Measurements from ENCODE around the gene KIF1B.

KIF1B gene

GRCh38 chr1:10389271-10389973 lies 179.1 kb downstream of the KIF1B start:
- no peak for TF ChIP-seq POLR2A (IDR thresholded peaks at IDR 0.05; ENCODE audit: low read depth, low read length)
- TF ChIP-seq PAX5 (IDR thresholded peaks at IDR 0.05; ENCODE audit: insufficient read depth, low read length, severe bottlenecking) = no peak
- TF ChIP-seq SPI1 (IDR thresholded peaks at IDR 0.05; ENCODE audit: low read depth, low read length) = no peak
- no peak for TF ChIP-seq TAF1 (IDR thresholded peaks at IDR 0.05; ENCODE audit: low read depth, low read length)
- no peak for TF ChIP-seq POU2F2 (IDR thresholded peaks at IDR 0.05; ENCODE audit: low read depth, low read length)
- no peak for TF ChIP-seq POLR2AphosphoS5 (IDR thresholded peaks at IDR 0.05; ENCODE audit: low read depth, low read length)
- no peak for DNase-seq (ENCODE audit: insufficient read length, low spot score)

GRCh38 chr1:10396870-10397269 lies 186.5 kb downstream of the KIF1B start:
- FAIRE-seq = no peak
- no peak for TF ChIP-seq SPI1 (IDR thresholded peaks at IDR 0.05; ENCODE audit: low read depth, low read length)
- TF ChIP-seq POU2F2 (IDR thresholded peaks at IDR 0.05; ENCODE audit: low read depth, low read length) = no peak
- no peak for TF ChIP-seq PAX5 (IDR thresholded peaks at IDR 0.05; ENCODE audit: insufficient read depth, low read length, severe bottlenecking)
- no peak for TF ChIP-seq POLR2AphosphoS5 (IDR thresholded peaks at IDR 0.05; ENCODE audit: low read depth, low read length)
- no peak for DNase-seq (ENCODE audit: insufficient read length, low spot score)

More at GRCh38 chr1:10389271-10389973, 179.1 kb downstream of the KIF1B start:
- FAIRE-seq = no peak

- DNase-seq (ENCODE audit: insufficient read length, low spot score) (no peak), FAIRE-seq (no peak)
- TF ChIP-seq SPI1 (IDR thresholded peaks at IDR 0.05; ENCODE audit: low read depth, low read length) (no peak), POU2F2 (IDR thresholded peaks at IDR 0.05; ENCODE audit: low read depth, low read length) (no peak), PAX5 (IDR thresholded peaks at IDR 0.05; ENCODE audit: insufficient read depth, low read length, severe bottlenecking) (no peak)
Measured at GRCh38 chr1:10398278-10398733, 187.9 kb downstream of the KIF1B start.

GRCh38 chr1:10398734-10399443 lies 188.5 kb downstream of the KIF1B start, which contains the start of gene PGD:
PGD (plus strand) TSS chr1:10399064; CDS start chr1:10399118, 54 bp downstream.
- DNase-seq (ENCODE audit: insufficient read length, low spot score) = peak; percentile 99
- peak; percentile 83; the same call in 1 of the 2 replicates for TF ChIP-seq TAF1 (IDR thresholded peaks at IDR 0.05; ENCODE audit: low read depth, low read length)
- TF ChIP-seq POLR2A (IDR thresholded peaks at IDR 0.05; ENCODE audit: low read depth, low read length) = peak; percentile 65
- TF ChIP-seq POU2F2 (IDR thresholded peaks at IDR 0.05; ENCODE audit: low read depth, low read length) = peak; percentile 50
- TF ChIP-seq PAX5 (IDR thresholded peaks at IDR 0.05; ENCODE audit: insufficient read depth, low read length, severe bottlenecking) = no peak
- peak; percentile 76 for TF ChIP-seq POLR2AphosphoS5 (IDR thresholded peaks at IDR 0.05; ENCODE audit: low read depth, low read length)
- peak; percentile 95 for FAIRE-seq

GRCh38 chr1:10399444-10399941 lies 189.1 kb downstream of the KIF1B start:
- DNase-seq (ENCODE audit: insufficient read length, low spot score) = no peak
- TF ChIP-seq POLR2AphosphoS5 (IDR thresholded peaks at IDR 0.05; ENCODE audit: low read depth, low read length) = no peak
- TF ChIP-seq POLR2A (IDR thresholded peaks at IDR 0.05; ENCODE audit: low read depth, low read length) = no peak
- TF ChIP-seq POU2F2 (IDR thresholded peaks at IDR 0.05; ENCODE audit: low read depth, low read length) = no peak
- TF ChIP-seq SPI1 (IDR thresholded peaks at IDR 0.05; ENCODE audit: low read depth, low read length) = no peak
- TF ChIP-seq TAF1 (IDR thresholded peaks at IDR 0.05; ENCODE audit: low read depth, low read length) = no peak
- TF ChIP-seq PAX5 (IDR thresholded peaks at IDR 0.05; ENCODE audit: insufficient read depth, low read length, severe bottlenecking) = no peak
- peak; percentile 26 for FAIRE-seq

GRCh38 chr1:10400013-10400412 lies 189.6 kb downstream of the KIF1B start:
- DNase-seq (ENCODE audit: insufficient read length, low spot score) = no peak
- no peak for TF ChIP-seq POLR2A (IDR thresholded peaks at IDR 0.05; ENCODE audit: low read depth, low read length)
- no peak for TF ChIP-seq TAF1 (IDR thresholded peaks at IDR 0.05; ENCODE audit: low read depth, low read length)
- TF ChIP-seq PAX5 (IDR thresholded peaks at IDR 0.05; ENCODE audit: insufficient read depth, low read length, severe bottlenecking) = no peak
- no peak for TF ChIP-seq POU2F2 (IDR thresholded peaks at IDR 0.05; ENCODE audit: low read depth, low read length)
- no peak for TF ChIP-seq POLR2AphosphoS5 (IDR thresholded peaks at IDR 0.05; ENCODE audit: low read depth, low read length)
- no peak for TF ChIP-seq SPI1 (IDR thresholded peaks at IDR 0.05; ENCODE audit: low read depth, low read length)
- FAIRE-seq = peak; percentile 23

GRCh38 chr1:10401281-10401680 lies 190.9 kb downstream of the KIF1B start:
- FAIRE-seq (no peak), DNase-seq (ENCODE audit: insufficient read length, low spot score) (no peak)
- TF ChIP-seq TAF1 (IDR thresholded peaks at IDR 0.05; ENCODE audit: low read depth, low read length) (no peak), POLR2AphosphoS5 (IDR thresholded peaks at IDR 0.05; ENCODE audit: low read depth, low read length) (no peak), PAX5 (IDR thresholded peaks at IDR 0.05; ENCODE audit: insufficient read depth, low read length, severe bottlenecking) (no peak), POU2F2 (IDR thresholded peaks at IDR 0.05; ENCODE audit: low read depth, low read length) (no peak), POLR2A (IDR thresholded peaks at IDR 0.05; ENCODE audit: low read depth, low read length) (no peak), SPI1 (IDR thresholded peaks at IDR 0.05; ENCODE audit: low read depth, low read length) (no peak)

GRCh38 chr1:10402729-10403274 lies 192.4 kb downstream of the KIF1B start:
- TF ChIP-seq POLR2A (IDR thresholded peaks at IDR 0.05; ENCODE audit: low read depth, low read length) (no peak), POU2F2 (IDR thresholded peaks at IDR 0.05; ENCODE audit: low read depth, low read length) (no peak), PAX5 (IDR thresholded peaks at IDR 0.05; ENCODE audit: insufficient read depth, low read length, severe bottlenecking) (no peak), POLR2AphosphoS5 (IDR thresholded peaks at IDR 0.05; ENCODE audit: low read depth, low read length) (no peak), TAF1 (IDR thresholded peaks at IDR 0.05; ENCODE audit: low read depth, low read length) (no peak), SPI1 (IDR thresholded peaks at IDR 0.05; ENCODE audit: low read depth, low read length) (no peak)
- DNase-seq (ENCODE audit: insufficient read length, low spot score) (no peak), FAIRE-seq (no peak)

GRCh38 chr1:10407201-10407600 lies 196.8 kb downstream of the KIF1B start:
- TF ChIP-seq PAX5 (IDR thresholded peaks at IDR 0.05; ENCODE audit: insufficient read depth, low read length, severe bottlenecking) = no peak
- FAIRE-seq = no peak
- DNase-seq (ENCODE audit: insufficient read length, low spot score) = no peak
